GM18909 (cell line): ENCODE measurements around the gene GKN1.

Experiments used
- ATAC-seq: cut with Tn5 transposase; IDR thresholded peaks from one replicate; pipeline ENCODE4 v1.9.1; 2021; ENCODE audit warnings: mild to moderate bottlenecking; ENCODE audit not compliant: unreplicated experiment, poor library complexity

Gene GKN1

DNA sequence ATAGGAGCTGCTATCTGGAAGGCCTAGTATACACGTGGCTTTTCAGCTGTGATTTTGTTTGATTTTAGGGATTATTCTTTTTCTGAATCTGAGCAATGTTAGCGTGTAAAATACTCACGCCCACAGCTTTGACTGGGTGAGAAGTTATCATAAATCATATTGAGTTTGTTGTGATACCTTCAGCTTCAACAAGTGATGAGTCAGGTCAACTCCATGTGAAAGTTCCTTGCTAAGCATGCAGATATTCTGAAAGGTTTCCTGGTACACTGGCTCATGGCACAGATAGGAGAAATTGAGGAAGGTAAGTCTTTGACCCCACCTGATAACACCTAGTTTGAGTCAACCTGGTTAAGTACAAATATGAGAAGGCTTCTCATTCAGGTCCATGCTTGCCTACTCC is at the start of gene GKN1:
GKN1 (plus strand) TSS at position 386 of the 400 bp plus-strand sequence. CDS start 42 bp downstream, outside the sequence.
- no peak for ATAC-seq

DNA sequence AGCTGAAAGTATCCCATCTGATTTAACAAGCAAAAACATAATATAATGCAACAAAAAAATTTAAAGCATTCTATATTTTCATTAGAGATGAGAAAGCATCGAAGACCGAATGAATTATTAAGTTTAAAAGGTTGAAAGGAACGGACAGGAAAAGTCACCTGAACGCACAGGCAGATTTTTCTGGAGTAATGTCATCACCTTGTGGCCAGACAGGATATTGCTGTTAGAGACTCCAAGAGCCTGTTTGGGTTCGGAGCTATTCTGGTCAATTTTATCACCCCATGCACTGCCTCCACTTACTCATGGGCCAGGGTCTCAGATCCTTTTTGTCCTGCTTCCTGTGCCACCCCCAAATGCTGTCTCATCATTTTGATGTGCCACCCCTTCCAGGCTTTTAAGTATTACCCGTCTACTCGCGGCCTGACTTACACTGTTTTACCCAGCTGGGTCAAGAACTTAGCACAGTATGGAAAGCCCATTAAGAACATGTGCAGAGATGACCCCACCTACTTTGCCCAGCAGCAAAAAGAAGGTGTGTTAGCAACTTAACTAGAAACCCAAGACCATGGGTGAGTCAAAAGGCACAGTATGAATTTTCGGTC is 49.0 kb upstream of the GKN1 start:
- ATAC-seq, result no peak

- no peak for ATAC-seq
Observed at GRCh38 chr2:68926796-68927195, 47.6 kb upstream of the GKN1 start.

- ATAC-seq, result no peak
Observed at GRCh38 chr2:68931149-68931711, 43.2 kb upstream of the GKN1 start.

GRCh38 chr2:68931799-68932198 is 42.6 kb upstream of the GKN1 start:
- ATAC-seq, result no peak

DNA sequence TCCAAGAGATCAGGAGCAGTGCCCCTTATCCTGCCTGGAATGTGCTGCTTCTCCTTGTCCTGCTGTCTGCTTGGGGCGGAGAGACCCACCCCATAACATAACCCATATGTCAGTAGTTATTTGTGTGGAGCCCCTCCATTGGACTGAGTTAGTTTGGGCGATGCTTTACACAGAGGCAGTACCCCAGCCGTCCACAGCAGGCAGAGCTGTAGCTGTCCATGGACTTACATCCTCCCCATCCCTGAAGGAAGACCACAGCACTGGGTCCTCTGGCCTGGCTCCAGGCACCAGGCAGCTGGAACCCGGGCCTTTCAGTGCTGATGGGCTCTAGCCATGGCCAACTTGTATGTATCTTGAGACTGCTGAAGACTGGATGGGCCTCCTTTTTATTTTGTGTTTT is 42.0 kb upstream of the GKN1 start:
- ATAC-seq, result no peak

DNA sequence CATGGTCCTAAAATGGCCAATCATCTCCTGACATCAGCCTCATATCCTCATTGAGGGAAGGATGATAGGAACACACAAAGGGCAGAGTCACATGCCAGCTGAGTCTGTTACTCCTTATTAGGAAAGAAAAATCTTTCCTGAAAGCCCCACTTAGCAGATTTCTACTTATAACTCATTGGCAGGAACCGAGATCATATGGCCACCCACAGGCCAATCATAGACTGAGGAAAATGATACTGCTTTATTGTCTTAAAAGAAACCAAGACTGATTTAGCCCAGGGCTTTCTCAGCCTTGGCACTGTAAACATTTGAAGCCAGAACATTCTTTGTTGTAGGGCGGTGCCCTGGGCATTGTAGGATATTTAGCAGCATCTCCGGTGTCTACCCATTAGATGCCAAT is 40.4 kb upstream of the GKN1 start:
- ATAC-seq, result no peak

- no peak for ATAC-seq
Observed at GRCh38 chr2:68935471-68935870, 39.0 kb upstream of the GKN1 start.

DNA sequence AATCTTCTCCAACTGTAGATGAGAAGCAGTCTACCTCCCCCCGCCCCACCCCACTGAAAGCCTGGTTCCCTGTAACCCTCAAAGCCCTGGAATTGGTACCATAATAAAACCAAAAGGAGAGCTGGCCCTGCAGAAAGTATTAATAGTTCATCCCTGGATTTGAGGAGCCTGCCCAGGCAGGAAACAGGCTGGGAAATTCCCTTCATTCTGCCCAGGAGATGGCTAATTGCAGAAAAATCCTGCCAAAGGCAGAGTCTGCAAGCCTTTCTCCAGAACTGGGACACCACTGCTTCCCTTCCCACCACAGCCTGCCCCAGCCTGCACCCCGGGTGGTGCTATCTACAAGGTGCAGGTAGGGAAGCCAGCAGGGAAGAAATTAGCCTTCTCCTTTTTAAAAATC is 38.0 kb upstream of the GKN1 start:
- no peak for ATAC-seq

DNA sequence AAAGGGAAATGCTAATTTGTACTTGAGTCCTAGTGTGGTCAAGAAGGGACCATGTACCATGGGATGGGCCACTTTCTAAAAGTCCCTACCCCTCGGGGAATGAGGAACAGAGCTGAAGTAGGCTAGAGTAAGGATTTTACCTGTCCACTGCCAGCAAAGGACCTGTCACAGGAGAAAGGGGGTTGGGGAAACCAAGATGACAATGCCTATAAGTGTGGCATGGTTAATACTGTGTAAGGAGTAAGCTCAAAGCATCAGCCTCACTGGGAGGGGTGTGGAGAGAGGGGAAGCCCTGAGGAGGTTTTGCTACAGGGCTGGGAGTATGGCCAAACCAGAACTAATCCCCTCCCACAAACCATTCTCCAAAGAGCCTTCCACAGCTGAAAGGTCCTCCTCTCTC is 37.5 kb upstream of the GKN1 start:
- ATAC-seq, result no peak

DNA sequence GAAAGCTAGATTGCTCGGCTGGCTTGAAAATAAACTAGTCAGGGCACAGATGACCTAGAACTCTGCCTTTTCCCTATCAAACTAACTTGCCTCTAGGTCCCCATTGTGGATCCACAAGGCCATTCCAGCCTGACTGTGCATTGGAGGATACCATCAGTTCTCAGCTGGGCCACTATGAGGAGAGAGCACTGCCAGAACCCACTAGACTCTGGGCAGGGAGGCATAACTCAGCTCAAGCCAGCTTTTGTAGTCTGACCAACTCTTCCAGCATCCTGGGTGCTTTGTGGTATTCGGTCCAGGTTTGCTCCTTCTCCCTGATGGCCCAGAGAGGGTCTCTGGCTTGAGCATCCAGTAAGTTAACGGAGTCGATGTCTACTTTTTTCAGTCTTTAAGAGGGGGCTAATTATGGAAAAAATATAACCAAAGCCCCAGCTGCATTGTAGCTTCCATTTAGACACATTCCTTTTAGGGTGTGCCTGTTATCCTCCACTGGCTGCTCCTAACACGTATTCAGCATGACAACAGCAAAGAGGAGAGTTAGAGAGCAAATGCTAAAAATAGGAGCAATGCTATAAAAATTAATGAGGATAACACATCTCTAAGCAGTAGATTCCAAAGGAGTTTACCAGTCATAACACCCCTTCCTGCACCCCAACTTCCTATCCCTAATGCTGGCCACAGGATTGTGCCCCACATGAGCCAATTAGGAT is 36.9 kb upstream of the GKN1 start:
- ATAC-seq, result no peak

GRCh38 chr2:68938938-68939337 is 35.5 kb upstream of the GKN1 start:
- no peak for ATAC-seq

DNA sequence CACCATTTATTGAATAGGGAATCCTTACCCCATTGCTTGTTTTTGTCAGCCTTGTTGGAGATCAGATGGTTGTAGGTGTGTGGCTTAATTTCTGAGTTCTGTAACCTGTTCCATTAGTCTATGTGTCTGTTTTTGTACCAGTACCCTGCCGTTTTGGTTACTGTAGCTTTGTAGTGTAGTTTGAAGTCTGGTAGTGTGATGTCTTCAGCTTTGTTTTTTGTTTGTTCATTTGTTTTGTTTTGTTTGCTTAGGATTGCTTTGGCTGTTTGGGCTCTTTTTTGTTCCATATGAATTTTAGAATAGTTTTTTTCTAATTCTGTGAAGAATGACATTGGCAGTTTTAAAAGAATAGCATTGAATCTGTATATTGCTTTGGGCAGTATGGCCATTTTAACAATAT is 34.5 kb upstream of the GKN1 start:
- no peak for ATAC-seq

DNA sequence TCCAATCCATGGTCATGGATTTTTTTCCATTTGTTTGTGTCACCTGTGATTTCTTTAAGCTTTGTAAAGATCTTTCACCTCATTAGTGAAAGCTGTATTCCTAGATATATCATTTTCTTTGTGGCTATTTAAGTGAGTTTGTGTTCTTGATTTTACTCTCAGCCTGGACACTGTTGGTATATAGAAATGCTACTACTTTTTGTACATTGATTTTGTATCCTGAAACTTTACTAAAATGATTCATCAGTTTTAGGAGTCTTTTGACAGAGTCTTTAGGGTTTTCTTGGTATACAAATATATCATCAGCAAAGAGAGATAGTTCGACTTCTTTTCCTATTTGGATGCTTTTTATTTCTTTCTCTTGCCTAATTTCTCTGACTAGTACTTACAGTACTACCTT is 34.1 kb upstream of the GKN1 start:
- no peak for ATAC-seq

DNA sequence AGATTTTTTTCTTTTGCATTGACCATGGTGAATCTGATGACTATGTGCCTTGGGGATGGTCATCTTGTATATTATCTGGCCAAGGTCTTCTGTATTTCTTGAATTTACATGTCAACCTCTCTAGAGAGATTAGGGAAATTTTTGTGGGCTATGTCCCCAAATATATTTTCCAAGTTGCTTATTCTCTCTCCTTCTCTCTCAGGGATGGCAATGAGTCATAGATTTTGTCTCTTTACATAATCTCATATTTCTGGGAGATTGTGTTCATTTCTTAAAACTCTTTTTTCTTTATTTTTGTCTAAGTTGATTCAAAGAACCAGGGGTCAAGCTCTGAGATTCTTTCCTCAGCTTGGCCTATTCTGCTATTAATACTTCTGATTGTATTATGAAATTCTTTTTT is 31.6 kb upstream of the GKN1 start:
- ATAC-seq, result no peak

GRCh38 chr2:68943581-68944568 is 30.6 kb upstream of the GKN1 start:
- no peak for ATAC-seq

DNA sequence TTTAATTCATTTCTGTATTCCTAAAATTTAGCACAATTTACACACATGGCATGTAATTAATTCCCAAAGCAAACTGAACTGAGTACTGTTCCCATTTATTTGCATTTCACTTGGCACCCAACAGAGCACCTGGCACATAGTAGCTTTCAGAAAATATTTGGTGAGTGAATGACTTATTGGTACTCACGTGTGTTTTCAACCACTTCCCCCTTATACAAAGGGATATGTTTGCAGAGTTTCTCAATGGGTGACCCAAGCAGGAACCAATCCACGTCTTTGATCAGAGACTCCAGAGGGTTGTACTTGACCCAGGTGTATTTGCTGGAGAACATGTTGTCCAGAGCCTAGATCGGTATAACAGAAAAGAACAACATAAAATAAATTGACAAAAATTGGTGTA is 28.3 kb upstream of the GKN1 start:
- ATAC-seq, result no peak

GRCh38 chr2:68948710-68949109 is 25.7 kb upstream of the GKN1 start:
- no peak for ATAC-seq

DNA sequence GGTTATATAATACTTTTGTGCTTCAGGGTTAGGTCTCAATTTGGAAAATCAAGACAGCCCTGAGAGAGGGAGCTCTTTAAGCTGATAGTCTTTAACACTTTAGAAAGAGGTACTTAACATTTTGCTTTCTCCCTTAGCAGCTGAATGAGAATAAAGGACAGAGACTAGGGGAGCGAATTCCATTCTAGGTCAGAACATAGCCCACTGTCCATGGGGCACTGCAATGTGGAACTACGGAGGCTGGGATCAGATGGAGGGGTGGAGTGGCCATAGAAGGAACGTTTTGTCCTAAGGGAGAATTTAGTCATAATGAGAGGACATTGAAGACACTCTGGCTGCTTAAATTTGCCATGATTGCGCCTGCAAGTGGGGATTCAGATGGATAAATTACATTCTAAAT is 22.5 kb upstream of the GKN1 start:
- no peak for ATAC-seq

- no peak for ATAC-seq
Observed at GRCh38 chr2:68952887-68953521, 21.4 kb upstream of the GKN1 start, which contains the start of gene GKN2. GKN2 (minus strand) TSS chr2:68952893; CDS start chr2:68952861, 32 bp downstream.
